ENCODE results near the gene AFAP1L2.

AFAP1L2 gene

DNA sequence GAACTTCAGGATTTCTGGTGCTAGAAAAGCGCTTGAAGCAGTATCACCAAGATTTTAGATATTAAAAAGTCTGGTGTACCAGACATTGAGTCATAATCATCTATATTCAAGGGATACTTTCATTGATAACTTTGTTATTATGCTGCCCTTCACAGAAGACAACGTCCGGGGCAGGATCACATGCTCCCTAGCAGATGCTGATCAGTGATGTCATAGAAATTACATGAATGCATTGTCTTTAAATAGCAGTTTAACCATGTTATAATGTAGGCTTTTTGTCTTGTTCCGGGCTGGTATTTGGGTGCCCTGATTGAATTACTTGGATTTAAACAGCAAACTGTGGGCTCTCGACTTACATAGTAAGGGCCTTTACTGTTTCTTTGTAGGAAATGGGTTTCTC, 111.2 kb downstream of the AFAP1L2 start:
- DNase-seq (ENCODE audit: low read depth in 1 of 2, low spot score in 1 of 2): no peak

DNA sequence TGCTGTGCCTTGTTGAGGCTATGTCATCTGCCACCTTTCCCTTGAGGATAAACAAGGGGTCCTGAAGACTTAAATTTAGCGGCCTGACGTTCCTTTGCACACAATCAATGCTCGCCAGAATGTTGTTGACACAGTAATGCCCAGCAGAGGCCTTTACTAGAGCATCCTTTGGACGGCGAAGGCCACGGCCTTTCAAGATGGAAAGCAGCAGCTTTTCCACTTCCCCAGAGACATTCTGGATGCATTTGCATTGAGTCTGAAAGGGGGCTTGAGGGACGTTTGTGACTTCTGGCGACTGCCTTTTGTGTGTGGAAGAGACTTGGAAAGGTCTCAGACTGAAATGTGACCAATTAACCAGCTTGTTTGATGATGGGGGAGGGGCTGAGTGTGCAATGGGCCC, 112.8 kb downstream of the AFAP1L2 start:
- no peak for DNase-seq (ENCODE audit: low read depth in 1 of 2, low spot score in 1 of 2)

DNA sequence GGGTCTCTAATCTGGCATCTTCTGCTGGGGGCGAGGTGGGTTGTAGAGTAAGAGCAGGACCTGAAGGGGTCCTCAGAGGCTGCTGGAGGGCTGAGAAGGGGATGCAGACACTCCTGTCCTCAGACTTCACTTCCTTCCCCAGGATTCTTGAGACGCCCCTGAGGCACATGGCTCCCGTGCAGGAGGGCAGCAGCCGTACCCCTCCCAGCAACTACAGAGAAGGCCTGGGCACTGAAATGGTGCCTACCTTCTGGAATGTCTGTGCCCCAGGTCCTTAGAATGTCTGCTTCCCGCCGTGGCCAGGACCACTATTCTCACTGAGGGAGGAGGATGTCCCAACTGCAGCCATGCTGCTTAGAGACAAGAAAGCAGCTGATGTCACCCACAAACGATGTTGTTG, 113.2 kb downstream of the AFAP1L2 start:
- no peak for DNase-seq (ENCODE audit: low read depth in 1 of 2, low spot score in 1 of 2)

DNA sequence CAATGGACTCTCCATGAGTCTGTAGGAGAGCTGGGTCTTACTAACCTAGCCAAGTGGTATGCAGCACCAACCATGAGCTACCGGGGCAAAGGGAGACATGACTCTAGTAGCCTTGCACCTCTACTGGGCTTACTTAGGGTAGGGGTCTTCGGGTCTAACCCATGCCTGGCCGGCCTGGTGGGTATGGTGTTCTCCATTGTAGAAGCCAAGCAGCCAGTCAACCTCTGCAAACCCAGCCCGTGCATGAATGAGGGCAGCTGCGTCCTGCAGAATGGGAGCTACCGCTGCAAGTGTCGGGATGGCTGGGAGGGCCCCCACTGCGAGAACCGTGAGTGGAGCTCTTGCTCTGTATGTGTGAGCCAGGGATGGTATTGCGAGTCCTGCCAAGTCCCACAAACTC, 114.3 kb downstream of the AFAP1L2 start:
- DNase-seq (ENCODE audit: low read depth in 1 of 2, low spot score in 1 of 2): no peak

DNA sequence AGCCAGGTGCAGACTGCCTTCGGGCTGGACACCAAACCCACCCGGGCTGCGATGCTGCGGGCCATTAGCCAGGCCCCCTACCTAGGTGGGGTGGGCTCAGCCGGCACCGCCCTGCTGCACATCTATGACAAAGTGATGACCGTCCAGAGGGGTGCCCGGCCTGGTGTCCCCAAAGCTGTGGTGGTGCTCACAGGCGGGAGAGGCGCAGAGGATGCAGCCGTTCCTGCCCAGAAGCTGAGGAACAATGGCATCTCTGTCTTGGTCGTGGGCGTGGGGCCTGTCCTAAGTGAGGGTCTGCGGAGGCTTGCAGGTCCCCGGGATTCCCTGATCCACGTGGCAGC, 115.2 kb downstream of the AFAP1L2 start:
- DNase-seq (ENCODE audit: low read depth in 1 of 2, low spot score in 1 of 2): no peak

DNA sequence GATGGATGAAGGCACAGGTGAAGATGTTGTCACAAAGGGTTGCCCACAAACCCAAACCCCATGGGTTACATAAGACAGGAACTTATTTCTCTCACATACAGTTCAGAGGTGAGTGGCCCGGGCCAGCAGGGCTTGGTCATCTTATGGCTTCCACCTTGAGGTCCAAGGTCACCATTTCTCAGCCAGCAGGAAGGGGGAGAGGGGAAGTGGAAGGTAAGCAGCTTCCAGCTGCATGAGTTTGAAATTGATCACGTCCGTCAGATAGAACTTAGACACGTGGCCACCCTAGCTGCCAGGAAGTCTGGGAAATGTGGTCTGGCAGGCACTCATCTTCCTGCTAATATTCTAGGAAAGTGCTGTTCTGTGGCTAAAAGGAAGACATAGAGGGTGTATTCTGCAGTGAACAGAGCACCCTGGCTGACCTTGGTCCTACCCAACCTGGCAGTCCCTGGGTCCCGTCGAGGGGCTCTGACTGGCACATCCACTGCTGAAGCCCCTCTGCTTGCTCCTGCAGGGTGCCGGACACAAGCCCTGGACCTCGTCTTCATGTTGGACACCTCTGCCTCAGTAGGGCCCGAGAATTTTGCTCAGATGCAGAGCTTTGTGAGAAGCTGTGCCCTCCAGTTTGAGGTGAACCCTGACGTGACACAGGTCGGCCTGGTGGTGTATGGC, 115.7 kb downstream of the AFAP1L2 start:
- DNase-seq (ENCODE audit: low read depth in 1 of 2, low spot score in 1 of 2): no peak

DNA sequence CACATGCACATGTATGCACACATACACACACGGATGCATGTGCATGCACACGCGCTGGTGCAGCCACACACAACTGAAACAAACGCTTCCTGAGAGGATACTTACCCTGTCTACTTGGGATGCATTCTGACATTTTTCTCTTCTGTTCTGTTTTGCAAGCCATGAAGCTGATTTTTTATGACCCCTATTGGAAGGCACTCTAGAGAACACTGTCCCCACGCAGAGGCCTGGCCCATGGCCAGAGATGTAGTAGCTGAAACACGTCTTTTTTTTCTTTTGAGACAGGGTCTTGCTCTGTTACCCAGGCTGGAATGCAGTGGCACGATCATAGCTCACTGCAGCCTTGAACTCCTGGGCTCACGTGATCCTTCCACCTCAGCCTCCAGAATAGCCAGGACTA, 117.4 kb downstream of the AFAP1L2 start:
- no peak for DNase-seq (ENCODE audit: low read depth in 1 of 2, low spot score in 1 of 2)

DNA sequence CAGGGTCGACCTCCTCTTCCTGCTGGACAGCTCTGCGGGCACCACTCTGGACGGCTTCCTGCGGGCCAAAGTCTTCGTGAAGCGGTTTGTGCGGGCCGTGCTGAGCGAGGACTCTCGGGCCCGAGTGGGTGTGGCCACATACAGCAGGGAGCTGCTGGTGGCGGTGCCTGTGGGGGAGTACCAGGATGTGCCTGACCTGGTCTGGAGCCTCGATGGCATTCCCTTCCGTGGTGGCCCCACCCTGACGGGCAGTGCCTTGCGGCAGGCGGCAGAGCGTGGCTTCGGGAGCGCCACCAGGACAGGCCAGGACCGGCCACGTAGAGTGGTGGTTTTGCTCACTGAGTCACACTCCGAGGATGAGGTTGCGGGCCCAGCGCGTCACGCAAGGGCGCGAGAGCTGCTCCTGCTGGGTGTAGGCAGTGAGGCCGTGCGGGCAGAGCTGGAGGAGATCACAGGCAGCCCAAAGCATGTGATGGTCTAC, 118.3 kb downstream of the AFAP1L2 start:
- DNase-seq (ENCODE audit: low read depth in 1 of 2, low spot score in 1 of 2): no peak

DNA sequence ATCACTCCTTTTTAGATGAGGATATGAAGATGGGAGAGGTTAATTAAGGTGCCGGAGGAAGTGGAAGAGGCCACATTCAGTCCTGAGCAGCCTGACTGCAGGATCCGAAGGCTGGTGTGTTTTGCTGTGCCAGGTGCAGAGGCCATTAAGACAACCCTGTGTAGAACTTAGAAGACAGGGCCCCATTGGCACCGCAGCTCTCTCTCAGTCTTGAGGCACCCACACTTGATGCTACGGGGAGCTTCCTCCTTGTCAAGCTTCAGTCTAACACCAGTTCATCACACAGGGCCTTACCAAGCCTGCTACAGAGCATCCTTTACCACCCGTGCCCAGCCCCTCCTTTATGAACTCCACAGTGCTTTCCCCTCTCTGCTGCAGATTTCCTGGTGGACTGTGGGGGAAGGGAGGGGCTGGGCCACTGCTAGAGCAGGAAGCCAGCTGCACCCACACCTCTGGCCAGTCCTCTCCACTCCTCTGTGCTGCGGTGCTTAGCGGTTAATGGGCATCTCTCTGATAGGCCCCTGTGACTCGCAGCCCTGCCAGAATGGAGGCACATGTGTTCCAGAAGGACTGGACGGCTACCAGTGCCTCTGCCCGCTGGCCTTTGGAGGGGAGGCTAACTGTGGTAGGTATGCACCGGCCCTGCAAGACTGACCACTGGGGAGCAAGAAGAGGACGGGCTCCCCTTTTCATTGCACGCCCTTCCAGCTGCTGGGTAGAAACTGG, 119.8 kb downstream of the AFAP1L2 start:
- DNase-seq (ENCODE audit: low read depth in 1 of 2, low spot score in 1 of 2): no peak

DNA sequence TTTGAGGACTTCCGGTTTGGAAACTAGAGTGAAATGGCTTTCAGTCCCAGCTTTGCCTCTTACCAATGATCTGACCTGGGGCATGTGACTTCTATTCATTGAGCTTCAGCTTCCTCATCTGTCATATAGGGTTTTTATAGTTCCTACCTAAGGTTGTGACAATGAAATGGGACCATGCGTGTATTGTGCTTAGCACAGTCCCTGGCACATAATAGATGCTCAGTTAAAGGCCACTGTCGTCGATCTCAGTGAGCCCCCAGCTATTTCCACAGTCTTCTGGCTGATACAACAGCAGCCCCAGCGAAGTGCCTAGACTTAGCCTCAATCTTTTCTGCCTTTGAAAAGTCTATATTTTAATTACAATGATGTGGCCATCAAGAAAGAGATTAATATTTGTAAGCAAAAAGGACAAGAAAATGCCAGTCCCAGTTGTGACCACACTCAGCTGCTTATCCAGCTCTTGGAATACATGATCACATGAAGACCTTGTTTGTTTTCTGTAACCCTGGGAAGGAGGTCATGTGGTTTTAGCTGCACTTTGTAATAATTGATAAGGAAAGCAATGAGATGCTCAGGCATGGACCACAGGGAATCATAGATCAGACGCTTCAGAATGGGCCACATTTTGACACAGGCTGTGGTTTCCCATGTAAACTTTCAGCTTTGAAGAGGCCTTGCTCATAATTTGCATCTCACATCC, 120.6 kb downstream of the AFAP1L2 start:
- DNase-seq (ENCODE audit: low read depth in 1 of 2, low spot score in 1 of 2): no peak

DNA sequence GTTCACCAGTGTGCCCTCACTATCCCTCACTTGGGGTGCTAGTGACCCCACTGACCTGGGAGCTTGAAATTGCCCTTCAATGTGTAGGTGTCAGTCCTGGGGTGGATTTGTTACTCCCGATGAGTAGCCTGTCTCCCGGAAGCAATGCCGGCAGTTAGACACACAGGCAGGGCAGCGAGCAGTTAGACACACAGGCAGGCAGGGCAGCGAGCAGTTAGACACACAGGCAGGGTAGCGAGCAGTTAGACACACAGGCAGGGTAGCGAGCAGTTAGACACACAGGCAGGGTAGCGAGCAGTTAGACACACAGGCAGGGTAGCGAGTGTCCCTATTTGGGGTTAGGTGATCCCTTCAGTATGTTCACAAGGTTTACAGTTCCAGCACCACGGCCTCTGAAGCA, 121.2 kb downstream of the AFAP1L2 start:
- DNase-seq (ENCODE audit: low read depth in 1 of 2, low spot score in 1 of 2): no peak

DNA sequence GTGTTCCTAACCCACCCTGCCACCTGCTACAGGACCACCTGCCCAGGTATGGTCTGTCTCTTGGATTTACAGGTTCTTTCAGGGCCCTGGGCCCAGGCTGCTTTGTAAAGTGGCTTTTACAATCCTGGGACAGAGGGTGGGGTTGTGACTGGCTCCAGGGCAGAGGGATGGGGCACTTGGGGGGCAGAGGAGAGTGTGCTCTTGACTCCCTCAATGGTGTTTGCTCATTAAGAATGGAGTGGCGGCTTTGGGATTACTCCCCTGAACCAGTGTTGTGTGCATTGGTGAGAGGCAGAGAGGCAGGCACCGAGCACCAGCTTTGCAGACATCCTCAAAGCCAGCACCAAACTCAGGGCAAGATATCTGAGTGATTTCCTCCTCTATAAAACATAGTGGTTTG, 121.8 kb downstream of the AFAP1L2 start:
- no peak for DNase-seq (ENCODE audit: low read depth in 1 of 2, low spot score in 1 of 2)

DNA sequence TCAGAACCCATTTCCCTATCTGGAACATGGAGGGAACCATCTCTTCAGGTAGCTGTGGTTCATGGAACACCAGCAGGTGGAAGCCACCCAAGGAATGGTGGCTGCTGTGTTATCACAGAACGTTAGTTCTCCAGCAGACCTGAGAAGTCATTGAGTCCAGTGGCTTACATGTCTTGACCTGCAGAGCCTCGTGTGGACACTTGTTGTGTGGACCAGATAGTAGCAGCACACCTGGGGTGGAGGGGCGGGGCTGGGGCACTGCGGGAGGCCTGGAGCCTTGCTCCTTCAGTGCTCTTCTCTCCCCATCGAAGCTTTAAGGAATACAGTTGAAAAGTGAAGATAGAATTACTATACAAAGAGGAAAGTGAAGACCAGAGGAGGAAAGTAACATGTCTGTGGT, 122.8 kb downstream of the AFAP1L2 start:
- no peak for DNase-seq (ENCODE audit: low read depth in 1 of 2, low spot score in 1 of 2)

DNA sequence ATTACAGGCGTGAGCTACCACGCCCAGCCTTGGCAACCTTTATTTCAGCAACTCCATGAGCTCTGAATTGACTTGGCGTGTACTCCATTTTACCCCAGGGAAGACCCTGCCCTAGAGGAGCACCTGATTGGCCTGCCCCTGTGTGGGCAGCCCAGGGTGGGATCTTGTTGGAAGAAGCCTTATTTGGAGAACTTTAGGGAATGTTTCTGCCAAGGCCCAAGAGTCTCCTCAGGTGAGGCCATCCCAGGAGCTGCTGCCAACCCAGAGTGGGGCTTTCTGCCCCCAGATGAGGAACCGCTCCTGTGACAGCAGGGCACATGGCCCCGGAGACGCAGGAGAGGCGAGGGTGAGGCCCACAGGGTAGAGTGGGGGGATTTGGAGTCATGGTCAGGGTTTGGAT, 123.3 kb downstream of the AFAP1L2 start:
- DNase-seq (ENCODE audit: low read depth in 1 of 2, low spot score in 1 of 2): no peak

DNA sequence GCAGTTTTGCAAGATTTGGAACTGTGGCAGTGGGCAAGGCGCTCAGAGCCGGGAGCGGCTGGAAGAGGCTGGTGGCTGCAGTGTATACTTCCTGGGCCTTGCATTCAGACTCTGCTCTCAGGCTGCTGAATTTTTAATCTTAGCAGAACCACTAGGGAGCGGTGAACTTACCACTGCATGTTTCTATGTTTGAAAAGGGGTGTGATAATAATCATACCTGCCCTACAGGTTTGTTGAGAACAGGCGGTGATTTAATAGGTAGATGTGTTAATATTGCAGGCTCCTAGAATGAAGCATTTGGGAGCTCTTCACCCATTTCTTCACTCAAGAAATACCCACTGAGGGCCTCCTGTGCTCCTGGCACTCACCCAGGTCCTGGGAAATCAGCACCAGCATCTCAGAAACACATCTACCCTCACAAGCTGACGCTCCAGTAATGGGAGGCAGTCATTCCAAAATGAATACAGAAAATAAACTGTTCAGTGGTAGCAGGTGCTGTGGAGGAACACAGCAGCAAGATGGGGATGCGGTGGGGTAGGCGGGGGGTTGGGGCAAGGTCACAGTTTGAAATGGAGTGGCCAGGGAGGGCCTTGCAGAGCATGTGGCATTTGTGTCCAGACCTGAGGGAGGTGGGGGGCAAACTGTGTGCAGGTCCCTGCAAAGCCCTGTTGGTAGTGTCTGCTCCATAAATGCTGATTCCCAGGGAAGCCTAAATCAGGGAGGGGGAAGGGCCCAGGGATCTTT, 124.2 kb downstream of the AFAP1L2 start:
- no peak for DNase-seq (ENCODE audit: low read depth in 1 of 2, low spot score in 1 of 2)

DNA sequence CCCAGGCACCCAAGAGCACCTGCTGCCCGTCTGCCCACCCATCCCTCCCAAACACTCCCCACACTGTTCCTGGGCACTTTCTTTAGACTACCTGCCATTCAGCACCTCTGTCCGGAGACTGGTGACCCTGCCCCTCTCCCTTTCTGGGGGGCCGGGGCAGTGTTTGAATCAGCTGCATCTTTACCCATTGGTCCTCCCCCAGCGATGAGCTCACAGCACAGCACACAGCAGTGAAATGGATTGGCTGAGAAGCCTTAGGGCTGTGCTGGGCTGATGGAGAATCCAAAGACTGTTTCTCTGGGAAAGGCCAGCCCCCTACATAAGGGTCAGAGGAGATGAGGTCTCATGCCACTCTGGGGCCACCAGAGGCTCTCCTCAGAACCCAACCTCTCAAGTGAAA, 125.0 kb downstream of the AFAP1L2 start:
- DNase-seq (ENCODE audit: low read depth in 1 of 2, low spot score in 1 of 2): no peak

DNA sequence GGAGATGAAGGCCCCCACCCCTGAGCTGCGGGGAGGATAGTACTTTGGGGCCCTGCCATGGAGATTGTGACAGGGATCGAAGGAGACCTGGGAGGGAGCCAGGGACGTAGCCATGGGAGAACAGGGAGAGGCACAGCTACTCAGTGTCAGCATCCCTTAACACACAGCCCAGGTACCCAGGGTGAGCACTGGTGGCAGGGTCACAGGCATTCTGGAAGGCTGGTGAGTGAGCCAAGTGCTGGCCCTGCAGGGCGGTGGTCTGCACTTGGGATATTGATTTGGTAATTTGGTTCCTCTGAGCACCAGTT, 125.5 kb downstream of the AFAP1L2 start:
- DNase-seq (ENCODE audit: low read depth in 1 of 2, low spot score in 1 of 2): no peak

DNA sequence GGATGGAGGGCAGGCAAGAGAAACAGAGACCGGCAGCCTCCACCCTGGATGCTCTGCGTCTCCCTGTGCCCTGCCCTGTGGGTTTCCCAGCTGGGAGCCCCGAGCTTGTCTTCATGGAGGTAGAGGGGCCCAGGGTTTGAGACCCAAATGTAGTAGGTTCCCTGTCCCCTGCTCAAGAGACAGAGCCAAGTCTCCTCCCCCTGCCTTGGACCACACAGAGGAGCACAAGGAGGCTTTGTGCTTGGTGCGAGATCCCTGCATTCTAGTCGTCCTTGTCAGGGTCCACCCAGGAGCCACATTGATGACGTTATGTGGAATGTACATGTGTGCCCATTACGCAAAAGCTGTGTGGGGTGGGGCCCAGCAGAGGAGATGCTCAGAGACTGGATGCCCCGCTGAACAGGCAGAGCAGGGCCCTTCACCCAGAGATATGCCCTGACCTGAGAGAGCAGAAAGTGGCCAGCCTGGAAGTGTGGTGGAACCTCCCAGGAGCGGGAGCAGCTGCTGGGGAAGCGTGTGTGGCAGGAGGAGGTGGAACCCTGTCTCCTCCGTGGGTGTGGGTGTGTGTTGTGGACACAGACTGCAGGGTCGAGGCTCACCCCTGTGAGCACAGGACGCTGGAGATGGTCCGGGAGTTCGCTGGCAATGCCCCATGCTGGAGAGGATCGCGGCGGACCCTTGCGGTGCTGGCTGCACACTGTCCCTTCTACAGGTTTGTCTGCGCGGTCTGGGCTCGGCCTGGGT, 126.0 kb downstream of the AFAP1L2 start:
- DNase-seq (ENCODE audit: low read depth in 1 of 2, low spot score in 1 of 2): no peak

DNA sequence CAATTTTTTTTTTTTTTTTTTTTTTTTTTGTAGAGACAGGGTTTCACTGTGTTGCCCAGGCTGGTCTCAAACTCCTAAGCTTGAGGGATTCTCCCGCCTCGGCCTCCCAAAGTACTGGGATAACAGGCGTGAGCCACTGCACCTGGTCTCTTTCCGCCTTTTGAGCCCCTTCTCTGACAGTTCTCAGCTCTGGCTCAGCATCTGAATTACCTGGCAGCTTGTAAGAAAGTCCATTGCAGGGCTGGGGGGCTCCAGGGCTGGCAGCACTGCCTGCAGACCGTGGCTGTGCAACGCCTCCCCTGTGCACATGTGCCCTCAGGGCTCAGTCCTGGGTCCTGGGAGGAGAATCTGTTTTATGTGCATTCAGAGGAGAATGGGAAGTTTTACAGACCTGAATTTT, 127.6 kb downstream of the AFAP1L2 start:
- DNase-seq (ENCODE audit: low read depth in 1 of 2, low spot score in 1 of 2): no peak

DNA sequence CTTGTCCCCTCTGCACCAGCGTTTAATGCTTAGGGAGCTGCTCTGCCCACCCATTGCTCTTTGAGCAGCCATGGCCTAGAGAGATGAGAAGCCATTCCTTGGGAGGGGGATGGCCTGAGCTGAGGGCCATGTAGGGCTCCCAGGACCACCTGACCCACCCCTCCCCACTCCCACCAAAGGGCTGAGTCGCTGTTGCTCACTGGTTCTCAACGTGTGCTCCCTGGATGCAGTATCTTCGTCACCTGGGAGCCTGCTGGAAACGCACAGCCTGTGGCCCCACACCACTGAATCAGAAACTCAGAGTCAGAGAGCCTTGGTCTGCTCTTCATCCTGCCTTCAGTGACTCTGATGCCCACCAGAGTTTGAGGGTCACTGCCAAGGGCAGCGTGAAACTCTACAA, 128.2 kb downstream of the AFAP1L2 start:
- DNase-seq (ENCODE audit: low read depth in 1 of 2, low spot score in 1 of 2): no peak

Data from activated T-helper 1 cell treated with anti-CD3 and anti-CD28 coated beads, Interleukin-2, amount 50 U/mL, for 16 hours (primary cell).